Myocyte (in vitro differentiated cells): ENCODE results near the gene PID1. TPM values are rescaled to one million over a fixed set of nuclear protein-coding genes. Genes with fewer than 3 reads are reported as not detected.
A peak's percentile ranks its signal among the peaks of the same experiment; 100 is the strongest.

ENCODE experiments used
- DNase-seq: peaks from one replicate; pipeline ENCODE4 v3.0.0-alpha.2; 2012; ENCODE audit warnings: low read depth
- total RNA-seq: library from RNA; depleted of rRNA; stranded (reverse); fragments of >200 nt; gene quantifications from 2 replicates; pipeline ENCODE4 v1.2.3, GENCODE V29; 2014

PID1 gene
- total RNA-seq, 1 donor from 2014 or later, result 9.0 TPM

DNA sequence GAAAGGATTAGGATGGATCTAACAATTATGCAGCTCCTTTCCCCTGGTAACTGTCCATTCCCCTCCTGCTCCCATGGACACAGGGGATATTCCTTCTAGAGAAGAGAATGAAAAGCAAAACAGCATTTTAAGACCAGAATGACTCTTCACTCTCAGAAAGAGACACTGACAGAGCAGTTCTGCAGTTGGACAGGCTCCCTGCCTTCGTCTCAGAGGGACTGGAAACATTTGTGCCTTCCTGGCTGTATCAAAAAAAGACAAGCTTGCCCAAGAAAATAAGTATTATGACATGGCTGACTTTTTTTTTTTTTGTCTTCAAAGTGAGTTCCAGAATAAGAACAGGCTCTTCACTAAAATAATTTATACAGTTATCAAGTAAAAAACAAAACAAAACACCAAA is 9.5 kb downstream of the PID1 start:
- no peak for DNase-seq

DNA sequence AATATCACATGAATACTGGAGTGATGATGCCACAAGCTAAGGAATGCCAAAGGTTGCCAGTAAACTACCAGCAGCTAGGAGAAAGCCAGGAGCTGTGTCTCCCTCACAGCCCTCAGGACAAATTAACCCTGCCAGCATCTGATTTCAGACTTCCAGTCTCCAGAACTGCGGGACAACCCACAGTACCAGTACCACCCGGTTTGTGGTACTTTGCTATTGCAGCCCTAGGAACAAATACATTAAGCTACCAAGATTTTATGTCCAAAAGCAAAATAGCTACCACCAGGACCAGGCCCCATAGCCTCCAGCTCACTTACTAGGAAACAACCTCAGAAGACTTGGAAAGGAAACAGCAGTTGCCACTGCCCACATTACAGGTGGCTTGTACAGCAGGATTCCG is 10.0 kb downstream of the PID1 start:
- DNase-seq, result no peak

DNA sequence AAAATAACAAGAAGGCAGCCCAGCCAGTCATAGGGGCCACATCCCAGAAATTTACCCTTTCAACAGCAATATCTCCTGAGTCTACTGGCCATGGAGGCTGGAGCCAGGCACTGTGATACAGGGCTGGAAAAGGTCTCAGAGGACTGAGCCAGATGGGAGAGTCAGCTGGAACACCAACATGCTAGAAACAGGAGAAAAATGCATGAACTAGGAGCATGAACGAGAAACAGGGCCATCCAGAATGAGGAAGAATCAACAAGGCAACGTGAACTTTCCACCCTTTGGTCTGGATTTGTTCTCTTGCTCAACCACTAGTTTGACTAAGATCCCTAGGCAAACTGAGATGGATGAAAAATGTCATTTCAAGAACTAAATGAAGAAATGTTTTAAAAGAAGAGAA is 13.1 kb downstream of the PID1 start:
- no peak for DNase-seq

DNA sequence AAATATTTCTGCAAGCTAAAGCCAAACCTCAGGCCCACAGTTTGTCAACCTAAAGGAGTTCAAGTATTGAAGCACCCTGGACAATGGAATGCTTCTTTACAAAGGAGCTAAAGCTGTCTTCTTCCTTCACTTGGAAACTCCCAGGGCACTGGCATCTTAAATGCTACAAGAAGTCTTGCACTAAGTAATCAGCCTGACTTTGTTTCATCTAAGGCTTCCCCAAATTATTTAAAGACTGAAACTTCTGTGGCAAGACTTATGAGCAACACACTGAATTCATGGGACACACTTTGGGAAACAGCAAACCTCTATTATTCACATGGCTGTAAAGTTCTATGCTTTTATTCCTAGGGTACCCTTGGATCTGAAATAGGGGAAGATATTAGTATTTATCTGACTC is 14.7 kb downstream of the PID1 start:
- no peak for DNase-seq

DNA sequence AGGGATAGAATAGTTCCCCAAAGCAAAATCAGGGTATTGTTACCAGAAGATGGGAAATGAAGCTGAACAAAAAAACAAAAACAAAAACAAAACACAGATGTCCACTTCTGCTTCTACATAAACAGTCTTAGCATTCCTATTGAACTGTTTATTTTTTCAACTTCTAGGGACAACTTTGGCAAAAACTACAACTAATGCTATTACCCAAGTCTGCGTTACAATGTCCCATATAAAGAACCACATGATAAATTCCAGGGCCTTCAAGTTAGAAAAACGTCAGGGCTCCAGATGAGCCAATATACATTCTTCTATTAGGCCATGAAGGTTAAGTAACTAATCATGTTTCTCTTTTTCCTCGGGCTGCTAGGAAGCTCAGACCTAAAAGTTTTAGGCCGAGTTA is 16.9 kb downstream of the PID1 start:
- no peak for DNase-seq

DNA sequence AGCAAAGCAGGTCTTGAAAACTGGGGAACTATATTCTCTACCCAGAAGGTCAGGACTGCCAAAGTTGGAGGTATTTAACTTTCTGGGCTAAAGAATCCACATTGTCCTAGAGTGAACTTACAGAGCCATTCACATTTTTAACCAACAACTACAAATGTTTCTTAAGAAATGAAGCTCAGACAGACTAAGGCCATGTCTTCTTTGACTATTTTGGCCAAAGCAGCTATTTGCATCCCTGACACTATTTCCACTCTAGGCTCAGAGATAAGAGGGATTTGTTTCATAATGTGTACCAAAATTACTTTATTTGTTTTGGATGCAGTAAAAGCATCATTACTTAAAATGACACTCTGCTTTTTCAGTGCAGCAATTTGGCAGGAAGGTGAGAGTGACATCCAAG is 18.1 kb downstream of the PID1 start:
- DNase-seq, result no peak

DNA sequence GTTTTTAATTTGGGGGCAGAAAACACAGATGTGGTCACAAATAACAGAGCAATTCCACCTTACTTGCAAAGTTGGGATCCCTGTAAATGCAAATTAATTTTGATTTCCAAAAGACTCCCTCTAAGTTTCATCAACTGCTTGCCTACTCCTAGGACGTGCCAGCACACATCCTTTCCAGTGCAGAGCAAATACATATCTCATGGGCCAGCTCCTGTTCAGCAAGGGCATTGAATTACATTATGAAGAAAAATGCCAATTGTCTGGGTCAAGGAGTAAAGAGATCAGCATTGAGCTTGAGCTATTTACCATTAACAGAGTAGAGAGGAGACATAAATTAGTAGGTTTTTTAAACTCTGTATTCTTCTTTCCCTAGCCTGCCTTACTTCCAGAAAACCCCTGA is 18.8 kb downstream of the PID1 start:
- DNase-seq, result no peak

DNA sequence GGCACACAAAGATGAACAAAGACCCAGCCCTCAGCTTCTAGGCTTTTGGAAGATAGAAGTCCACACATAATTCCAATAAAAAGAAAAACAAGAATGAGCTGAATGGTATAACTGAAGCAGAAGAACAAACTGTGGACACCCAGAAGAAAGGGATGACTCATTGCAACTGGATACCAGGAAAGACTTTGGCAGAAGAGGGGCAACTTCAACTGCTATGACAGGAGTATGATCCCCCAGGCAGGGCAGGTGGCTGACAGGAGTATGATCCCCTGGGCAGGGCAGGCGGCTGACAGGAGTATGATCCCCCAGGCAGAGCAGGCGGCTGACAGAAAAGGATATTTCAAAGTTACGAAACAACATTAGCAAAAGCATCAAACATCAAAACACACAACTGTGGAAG is 21.6 kb downstream of the PID1 start:
- DNase-seq, result peak; percentile 18

DNA sequence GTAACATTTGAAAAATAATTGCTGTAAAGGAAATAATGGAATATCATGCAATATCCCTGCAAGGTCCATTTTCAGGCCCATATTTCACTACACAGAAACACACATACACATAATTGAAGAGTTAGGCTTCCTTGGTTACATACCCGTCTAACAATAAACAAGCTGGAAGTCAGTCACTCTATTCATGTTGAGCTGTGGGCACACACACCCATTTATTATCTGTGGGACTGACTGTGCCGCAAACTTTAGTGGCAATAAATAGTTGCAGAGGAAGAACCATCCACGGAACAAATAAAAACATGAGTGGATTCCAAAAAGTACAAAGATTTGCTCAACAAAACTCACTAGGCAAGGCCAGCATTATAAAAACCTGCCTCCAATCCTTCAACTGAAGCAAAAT is 24.8 kb downstream of the PID1 start:
- DNase-seq, result no peak

DNA sequence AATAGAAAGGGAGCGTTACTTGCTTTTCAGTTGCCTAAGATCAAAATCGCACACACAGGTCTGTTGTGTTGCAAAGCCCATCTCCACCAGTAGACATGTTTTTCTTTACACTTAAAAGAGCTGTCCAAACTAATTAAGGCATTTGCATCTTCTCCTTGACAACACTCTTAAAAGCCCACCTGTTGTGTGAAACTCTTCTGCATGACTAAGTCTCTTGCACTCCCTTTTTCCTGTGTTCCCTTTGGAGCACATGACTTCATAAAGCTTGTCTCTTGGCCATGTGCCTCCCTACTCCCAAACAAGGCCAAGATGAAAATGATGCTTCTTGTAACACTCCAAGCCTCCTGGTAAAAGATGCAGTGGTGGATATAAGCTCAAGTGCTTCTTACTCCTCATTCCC is 26.1 kb downstream of the PID1 start:
- DNase-seq, result peak; percentile 45

DNA sequence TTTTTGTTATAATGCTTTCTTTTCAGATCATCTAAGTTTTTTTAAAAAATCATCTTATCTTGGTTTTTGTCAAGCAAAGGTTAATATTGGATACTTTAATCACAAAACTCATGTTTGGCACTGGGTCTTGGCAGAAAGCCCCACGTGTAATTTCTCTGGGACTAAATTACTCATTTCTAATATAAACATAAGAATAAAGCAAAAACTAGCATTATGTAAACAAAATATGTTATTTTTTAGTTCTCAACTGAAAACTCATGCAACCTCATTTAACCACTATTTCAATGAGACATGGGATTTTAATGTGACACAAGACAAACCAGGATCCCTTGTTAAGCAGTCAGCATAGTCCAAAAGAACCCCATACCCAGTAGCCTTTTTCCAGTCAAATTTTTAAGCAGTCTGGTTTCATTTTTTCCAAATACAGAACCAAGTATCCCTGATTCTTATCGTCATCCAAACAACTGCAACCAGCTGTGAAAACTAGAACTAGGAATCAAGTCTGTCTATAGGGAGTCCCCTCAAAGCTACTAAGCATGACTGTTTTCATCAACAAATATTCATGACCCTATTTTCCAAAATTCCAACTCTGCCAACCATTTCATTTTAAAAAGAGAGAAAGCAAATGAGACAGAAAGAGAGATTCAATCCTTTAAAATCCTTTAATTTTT is 27.1 kb downstream of the PID1 start:
- DNase-seq, result no peak

DNA sequence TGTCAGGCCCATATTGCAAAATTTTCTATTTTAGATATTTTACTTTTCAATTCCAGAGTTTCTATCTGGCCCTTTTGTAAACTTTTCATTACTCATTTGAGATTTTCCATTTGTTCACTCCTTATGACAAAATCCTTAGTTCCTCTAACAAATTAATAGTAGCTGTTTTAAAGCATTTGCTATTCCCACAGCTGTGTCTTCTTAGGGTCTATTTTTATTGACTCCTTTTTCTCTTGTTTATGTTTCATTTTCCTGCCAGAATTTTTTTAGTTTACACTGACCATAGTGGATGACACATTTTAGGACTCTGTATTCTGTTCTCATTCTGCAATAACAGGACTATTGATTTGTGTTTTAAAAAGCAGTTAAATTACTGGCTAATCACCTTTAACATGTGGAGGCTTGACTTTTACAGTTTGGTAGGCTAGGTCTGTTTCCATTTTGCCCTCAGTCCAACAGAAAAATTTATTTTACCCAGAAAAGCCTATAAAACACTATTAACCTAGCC is 30.0 kb downstream of the PID1 start:
- no peak for DNase-seq

DNA sequence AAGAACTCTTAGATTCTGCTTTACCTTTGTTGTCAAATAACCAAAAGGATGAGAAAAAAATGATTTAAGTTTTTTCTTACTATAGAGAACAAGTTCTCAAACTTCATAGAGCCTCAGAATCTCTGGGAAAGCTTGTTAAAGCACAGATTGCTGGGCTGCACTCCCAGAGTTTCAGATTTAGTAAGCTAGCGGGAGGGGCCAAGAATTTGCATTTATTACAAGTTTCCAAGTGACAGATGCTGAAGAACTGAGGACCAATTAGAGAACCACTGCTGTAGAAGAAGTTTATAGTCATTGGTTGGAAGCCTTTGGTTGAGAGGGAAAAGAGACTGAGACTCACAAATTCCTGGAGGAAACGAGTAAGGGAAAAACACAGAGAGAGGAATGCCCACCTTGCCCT is 32.1 kb downstream of the PID1 start:
- DNase-seq, result no peak

DNA sequence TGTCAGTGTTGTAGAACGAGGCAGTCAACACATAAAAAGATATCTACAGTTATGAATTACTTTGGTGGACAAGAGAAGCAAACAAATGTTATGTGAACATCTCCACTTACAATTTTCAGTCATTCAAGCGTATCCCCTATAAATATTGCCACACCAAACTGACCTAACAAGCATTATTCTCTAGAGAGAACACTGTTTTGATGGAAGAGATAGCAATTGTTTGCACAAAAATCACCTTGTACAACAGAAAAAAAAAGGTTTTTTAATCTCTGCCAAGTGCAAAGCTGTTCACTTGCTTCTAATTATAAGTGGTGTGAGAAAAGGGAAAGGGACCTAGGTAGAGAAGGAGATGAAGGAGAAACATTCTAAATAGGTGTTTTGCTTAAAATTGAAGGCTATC is 33.8 kb downstream of the PID1 start:
- DNase-seq, result no peak

DNA sequence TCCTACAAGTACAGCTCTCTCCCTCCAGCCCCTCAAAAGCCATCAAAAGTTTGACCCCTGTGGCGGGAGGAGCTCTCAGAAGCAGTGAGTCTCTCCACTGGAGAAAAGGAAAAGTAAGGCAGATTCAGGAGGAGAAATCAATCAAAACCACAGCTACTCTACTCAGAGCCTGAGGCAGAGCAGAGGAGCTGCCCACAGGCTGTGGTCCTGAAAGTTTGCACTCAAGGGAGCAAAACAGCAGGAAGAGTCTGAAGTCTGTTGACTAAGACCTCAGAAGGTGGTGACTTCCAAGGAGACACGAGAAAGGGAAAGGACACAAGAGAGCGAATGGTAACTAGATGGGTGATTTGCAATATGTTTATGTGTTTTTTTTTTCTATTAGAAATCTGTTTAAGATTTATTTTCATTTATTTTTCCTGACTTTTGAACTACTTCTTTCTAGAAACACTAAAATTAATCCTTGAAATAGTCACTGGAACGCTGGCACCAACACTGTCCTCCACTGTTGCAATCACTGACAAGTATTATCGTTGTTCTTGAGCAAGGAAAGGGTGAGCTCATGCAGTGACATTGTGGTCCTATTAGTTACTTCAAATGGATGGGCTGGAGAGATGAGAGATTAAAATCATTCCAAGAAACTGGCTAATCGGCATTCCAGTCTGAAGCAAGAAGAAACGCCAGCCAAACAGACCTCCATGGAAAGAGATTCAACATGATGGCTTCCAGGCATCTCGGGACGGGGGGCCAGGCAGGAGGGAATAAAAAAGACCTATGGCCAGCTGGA is 35.8 kb downstream of the PID1 start:
- DNase-seq, result peak; percentile 71

DNA sequence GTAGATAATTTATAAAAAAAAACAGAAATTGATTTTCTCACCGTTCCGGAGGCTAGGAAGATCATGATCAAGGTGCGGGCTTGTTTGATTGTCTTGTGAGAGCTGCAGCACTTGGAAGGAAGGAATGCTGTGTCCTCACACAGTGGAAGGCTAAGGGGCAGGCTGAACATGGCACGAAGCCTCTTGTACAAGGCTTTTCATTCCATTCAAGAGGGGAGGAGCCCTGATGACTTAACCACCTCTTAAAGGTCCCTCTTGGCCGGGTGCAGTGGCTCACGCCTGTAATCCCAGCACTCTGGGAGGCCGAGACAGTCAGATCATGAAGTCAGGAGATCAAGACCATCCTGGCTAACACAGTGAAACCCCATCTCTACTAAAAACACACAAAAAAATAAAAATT is 39.2 kb downstream of the PID1 start:
- no peak for DNase-seq

DNA sequence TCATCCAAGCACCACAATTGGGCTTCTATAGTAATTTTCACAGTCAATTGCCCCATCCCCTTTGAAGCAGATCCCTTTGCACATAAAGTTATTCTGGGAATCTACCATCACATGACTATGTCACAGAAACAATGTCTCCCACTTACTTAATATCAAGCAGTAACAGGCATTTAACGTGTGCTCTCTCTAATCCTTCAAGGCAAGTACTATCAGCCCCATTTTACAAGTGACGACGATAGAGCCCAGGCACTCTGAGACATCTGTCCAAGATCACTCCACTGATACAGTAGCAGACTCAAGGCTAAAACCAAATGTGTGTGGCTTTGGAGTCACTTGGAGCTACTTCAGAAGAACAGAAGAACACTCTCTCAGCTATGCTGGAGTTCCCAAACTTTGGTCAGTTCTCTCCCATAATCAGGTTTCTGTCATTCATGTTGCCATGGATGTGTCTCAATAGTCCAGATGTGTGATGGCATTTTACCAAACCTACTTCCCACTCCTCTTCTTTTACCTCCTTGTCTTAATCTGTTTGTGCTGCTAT is 39.7 kb downstream of the PID1 start:
- DNase-seq, result no peak

DNA sequence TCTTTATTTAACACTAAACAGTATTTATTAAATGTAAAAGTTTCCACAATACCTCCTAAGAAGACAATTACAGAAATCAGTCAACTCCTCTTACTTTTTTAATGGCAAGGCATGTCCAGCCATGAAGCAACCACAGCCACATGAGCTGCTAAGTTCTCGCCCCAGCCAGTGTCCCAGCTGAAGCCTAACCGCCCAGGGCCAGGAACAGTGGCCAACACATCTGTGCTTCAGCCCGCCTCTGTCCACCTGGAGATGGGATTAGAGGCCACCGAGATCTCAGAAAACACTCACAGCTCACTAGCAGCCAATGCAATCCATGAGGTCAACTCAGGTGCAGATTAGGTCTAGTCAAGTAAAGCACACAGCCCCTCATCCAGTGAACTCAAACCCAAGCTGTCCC is 40.2 kb downstream of the PID1 start:
- no peak for DNase-seq

DNA sequence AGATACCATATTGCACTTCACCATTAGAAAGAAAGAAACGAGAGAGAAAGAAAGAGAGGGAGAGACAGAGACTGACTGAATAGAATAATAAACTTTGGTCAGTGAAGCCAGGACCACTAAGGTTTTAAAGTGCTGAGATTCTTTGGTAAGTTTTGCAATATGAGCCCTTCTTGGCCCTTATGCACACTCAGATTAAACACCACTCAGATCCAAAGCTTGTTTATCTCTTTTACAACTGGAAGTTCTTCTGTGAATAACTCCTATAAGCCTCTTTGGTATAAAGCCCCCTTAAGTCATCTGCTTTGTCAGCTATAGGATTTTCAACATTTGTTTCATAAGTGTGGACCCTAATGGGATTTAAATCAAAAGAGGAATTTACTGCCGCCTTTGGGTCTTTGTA is 40.8 kb downstream of the PID1 start:
- no peak for DNase-seq

DNA sequence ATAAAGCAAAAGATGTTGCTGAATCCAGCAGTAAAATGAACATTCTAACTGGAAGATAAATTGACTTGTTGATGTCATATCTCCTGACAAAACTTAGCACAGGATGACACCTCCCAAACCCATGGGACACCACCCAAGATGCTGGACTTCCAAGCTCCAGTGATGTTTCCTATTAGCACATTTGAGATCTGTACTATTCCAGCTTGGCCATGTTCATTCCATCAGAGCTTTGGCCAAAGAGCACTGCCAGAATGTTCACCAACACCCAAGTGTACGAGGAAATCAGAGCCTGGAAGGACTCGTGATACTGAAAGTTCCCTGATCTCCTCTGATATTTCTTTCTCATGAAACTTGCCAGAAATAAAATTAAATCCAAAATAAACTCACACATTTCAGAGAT is 44.7 kb downstream of the PID1 start:
- DNase-seq, result no peak

DNA sequence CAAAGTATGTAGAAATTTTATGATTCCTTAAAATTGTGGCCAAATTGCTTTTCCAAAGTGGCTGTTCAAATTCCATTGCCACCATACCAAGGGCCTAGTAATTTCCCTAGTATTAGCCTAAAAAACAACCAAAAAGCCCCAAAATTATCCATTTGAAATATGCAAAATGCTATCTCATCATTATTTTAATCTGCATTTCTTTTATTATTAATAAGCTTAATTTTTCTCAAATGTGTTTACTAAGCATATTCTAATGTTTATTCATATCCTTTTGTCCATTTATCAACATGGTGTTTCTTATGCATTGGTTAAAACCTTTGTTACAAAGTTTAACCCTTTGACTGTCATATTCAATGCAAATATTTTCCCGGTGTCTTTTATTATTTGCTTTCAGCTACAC is 48.0 kb downstream of the PID1 start:
- DNase-seq, result no peak

DNA sequence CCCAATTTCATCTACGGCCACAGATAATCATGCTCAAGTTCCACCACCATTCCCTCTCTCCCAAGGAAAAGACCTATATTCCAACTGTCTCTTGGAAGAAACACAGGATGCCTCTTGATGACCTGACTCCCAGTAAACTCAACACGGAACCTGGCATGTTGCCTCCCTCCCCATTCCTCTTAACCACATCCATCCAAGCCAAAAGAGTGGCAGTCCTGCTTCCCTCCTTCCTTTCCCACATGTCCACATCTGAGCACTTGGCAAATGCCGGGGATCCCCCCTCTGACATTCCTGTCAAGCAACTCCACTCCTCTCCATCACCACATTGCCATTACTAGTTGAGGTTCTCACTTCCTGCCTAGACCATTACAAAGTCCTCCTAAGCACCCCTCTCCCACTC is 49.4 kb downstream of the PID1 start:
- peak; percentile 20 for DNase-seq

DNA sequence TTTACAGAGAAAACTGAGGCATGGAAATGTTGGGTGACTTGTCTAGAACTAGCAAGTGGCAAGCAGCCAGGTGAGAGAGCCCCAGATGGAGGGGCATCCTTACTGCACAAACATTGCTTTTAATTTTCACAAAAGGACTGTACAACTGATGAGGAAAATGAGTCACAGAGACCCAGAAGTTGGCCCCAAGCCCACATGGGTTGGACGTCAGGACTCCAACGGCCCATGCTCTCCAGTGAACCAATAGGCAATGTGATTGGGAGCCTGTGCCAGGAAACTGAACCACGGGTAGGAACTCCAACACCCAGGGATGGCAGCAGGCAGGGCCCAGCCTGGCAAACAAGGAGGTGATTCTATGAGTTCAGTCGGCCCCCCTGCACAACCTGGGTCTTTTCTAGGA is 50.8 kb downstream of the PID1 start:
- no peak for DNase-seq
